TTC549 (cell line): ENCODE measurements around the gene MPIG6B.

Source experiments
- FAIRE-seq: peaks from 2 replicates; lab custom pipeline; 2012; peaks lifted over from hg19 to GRCh38; lab: Jason Lieb, UNC

Gene MPIG6B

DNA sequence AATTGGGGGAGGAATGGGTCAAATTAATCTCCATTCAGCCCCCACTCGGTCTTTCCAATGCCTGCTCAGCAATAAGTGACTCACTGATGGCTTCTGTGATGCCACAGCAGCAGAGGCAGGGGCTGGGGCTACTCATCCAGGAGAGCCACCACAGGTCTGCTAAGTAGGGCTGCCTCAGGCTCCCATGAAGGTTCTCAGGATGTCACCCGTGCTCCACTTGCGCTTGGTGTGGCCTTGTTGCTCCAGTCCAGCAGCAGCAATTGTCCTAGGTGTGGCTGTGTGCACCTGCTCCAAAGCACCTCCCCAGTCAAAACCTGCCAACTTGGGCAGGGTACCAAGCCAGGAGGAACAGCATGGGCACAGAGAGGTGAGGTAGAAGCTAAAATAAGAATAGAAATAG is 1.0 kb upstream of the MPIG6B start:
- FAIRE-seq: no peak

DNA sequence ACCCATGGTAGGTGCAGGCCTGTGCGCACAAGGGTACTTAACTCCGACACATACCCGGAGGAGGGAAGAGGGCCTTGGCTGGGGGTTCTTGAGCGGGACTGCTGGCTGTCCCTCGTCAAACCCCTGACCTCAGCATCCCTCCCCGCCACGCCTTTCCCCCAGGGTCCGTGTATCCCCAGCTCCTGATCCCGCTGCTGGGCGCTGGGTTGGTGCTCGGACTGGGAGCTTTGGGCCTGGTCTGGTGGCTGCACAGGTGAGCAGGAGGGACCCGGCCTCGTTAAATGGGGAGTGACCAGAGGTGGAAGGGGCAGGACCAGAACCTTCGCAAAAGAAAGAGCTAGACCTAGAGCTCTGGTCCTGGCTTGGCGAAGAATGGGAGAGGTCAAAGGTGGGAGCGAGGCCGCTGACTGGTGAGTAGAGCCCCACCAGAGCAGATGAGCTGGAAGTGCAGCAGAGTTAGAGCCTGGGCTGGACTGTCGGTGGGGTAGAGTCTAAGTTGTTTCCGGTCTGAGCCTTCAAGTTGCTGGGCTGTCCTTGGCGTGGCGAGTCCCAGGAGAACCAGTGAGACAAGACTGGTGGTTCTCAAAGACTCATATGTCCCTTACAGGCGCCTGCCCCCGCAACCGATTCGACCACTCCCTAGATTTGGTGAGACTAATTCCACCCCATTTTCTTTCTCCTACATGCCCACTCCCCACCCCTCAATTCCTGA is 963 bp downstream of the MPIG6B start:
- no peak for FAIRE-seq

DNA sequence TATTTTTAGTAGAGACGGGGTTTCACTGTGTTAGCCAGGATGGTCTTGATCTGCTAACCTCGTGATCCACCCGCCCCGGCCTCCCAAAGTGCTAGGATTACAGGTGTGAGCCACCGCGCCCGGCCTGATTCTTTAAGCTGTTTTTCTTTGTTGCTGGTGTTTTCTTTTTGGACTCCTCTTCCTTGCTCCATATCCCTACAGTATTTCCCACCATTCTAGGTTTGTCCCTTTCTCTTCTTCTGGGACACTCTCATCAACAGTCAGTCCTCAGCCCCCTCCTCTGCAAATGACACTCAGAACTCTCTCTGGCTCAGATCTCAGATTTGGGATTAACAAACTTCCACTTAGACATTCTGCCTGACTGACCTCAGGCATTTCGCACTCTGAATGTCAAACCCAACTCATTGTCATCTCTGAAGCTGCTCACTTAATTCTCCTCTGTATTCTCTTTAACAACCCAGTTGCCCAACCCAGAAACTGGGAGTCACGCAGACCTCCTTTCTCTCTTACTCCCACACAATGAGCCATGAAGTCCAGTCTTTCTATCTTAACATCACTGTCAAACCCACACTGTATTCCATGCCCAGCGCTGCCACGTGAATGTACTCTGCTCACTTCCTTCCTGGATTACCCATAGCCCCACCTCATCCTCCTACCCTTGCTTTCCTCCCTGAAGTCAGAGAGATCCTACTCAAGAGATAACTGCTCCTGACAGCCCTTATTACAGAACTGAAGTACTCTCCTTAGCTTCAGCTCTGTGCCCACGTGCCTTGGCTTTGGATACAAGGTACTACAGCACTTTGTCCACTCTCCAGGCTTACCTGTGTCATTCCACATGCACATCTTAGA is 2.6 kb downstream of the MPIG6B start:
- FAIRE-seq: no peak

DNA sequence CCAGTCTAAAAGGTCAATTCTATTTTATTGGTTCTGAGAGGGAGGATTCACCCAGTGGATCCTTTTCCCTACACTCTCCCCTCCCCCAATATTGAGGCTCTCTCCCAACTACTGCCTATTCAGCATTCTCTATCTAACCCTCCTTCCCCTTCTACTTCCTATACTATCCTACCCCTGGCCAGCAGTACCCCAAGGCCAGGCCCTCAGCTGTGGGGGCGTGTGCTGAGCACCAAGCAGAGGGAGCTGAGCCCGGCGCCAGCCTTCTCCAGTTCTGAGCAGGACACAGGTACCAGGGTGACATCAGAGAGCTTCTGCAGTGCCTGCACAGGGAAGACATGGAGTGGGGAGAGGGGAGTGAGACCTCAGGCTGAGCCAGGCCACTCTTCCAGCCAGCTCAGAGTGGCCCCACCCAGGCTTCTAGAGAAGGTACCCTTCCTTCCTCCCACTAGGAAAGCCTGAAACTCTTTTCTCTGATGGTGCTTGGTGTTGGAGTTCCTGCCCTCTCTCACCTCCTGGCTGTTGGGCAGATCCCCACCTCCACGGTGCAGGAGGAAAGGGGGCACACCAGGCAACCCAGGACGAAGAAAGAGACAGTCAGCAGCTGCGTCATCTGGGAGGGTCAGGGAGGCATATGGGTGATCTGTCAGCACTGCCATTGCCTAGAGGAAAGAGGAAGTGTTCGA is 4.0 kb downstream of the MPIG6B start:
- FAIRE-seq: no peak

DNA sequence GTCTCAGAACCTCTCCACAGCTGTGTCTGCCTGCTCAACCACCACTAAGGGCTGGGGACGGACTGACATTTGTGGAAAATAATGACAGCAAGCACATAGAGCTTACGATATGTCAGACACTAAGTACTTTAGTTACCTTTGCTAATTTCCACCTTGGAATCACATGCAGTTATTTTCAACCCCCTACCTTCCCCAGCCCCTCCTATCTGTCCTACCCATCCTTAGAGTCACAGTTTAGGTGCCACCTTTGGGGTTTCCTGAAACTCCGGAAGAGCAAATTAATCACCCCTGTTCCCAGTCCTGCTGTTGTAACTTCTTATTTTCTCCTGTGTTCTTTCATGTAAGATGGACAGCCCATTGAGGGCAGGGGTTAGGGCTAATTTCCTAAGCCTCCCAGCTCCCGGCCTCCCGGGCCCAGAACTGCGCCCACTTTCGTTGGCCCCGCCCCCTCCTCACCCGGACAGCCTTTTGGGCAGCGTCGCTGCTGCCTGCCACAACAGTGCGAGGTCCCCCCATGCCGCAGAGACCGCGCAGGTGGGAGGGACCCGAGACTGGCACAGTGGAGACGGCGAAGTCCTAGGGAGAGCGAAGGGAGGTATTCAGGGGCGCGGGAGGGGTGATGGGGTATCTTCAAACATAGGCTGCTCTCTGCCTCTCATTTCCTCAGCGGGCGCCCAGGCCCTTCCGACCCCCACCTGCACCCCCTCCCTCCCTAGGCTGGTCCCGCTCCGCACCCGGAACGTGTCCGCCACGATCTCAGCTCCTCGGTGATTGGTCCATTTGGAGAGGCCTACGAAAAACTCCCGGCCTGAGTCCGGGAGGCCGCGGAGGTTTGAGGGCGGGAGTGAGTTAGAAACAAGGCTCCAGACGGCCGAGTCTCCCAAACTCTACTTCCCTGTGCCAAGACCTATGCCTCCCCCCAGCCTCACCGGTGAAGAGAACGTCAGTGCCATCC is 4.8 kb downstream of the MPIG6B start:
- FAIRE-seq: no peak

DNA sequence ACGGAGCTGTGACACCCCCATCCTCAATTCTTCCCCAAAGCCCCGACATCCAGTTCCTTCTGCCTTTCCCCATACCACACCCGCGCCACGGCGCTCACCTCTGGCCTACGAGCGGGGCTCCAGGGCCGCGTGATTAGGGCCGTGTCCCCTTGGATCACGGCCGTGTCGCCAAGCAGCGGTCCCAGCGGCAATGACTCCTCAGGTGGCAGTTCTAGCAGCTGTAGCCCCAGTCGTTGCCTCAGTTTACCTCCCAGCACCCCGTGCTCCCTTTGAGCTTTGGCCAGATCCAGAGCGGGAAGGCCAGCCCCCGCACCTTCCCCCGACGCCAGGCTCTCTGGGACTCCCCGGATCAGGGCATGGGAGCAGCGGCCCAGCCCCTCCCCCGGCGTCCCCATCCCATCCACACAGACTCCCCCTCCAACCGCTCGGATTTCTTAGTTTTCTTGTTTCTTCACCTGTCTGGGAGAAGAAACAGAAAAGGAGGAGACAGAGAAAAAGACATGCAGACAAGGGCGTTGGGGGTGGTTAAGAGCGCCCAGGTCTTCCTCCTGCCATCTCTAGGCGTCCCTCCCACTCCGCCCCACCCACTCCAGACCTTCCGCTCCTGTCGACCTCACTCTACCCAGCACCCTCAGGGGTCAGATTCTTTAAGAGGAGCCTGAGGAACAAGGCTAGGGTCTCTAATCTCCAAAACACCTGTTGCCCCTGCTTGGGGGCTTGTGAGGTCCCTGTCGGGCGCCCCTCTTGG is 5.8 kb downstream of the MPIG6B start, which contains the start of gene DDAH2:
Gene DDAH2, minus strand, starts transcription at position 533 of the 748 bp plus-strand sequence. Its CDS starts 138 bp downstream, at position 395.
- FAIRE-seq: no peak

DNA sequence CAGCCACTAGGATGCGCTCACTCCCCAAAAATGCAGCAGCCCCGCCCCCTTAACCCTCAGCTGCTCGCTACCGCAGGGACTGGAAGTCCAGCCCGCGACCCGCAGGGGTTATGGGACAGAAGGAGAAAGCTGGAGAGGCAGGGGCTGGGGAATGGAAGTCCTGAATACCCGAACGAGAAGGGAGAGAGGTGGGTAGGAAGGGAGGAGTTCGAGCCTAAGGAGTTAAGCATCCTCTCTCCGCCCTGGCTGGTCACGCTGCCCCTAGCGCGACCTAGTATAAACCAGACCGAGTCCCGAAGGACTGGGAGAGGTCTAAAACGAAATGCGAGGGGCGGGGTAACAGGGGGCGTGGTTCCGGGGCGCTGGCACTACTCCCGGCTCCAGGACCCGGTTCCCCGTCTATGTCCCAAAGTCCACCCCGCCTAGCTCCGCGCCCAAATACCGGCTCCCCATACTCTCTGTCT is 6.4 kb downstream of the MPIG6B start:
- no peak for FAIRE-seq

DNA sequence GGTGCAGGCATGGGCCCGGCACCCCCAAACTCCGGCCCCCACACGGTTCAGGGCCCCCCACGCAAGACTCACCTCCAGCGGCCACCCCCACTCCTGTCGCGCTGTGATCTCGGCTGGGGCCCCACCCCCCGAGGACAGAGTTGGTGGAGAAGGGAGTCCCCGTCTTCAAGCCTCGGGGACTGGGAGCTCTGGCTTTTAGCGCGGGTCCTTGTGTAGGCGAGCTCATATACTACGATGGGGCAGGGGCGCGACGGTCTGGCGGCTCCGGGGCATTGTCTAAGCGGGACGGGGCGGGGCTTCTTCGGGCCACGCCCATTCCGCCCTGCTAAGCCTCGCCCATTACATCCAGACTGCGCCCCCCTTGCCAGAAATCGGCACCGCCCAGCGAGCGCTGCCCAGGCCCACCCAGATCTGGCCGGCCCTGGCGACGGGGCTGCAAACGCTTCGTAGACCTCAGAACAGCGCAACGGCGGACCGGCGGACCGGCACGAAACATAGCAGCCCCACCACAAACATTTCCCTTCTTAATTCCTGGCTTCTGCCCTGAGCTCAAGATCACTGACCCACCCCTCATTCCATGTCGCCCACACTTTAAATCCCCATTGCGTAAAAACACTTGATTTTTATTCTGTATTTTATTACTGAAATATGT is 6.9 kb downstream of the MPIG6B start:
- no peak for FAIRE-seq

DNA sequence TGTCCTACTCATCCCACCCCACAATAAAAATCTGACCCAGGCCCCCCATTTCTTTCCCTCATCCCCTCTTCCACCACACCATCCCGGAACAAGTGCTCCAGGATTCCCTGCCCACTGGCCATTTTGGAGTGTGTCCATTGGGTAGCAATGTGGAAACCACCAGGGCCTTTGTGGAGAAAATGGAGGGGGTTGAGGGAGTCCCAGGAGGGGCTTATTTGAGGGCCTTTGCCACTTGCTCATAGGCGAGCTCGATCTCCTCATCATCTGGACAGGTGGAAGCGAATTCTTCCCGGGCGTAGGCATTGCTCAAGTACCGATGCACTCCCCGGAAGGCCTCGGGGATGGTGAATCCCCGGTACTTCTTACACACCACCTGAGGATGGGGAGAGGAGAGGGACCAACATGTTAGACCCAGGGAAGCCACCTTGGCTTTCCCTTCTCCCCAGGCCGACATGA is 7.5 kb downstream of the MPIG6B start:
- FAIRE-seq: no peak

DNA sequence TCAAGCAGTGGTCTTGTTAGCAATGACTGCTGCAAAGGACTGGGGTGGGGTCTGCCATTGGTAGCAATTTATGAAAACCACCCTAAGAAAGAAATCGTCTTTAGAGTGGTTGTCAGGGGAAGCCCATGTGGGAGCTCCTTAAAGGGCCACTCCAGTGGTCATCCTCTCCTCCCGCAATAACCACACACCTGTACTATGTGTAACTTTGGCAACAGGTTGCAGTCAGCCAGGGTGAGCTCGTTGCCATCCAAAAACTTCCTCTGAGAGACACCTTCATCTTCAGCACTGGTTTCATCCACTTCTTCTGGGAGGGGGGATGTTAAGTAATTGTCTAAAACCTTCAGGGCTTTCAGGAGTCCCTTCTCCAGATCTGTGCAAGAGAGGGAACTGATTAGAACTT is 8.9 kb downstream of the MPIG6B start:
- no peak for FAIRE-seq

DNA sequence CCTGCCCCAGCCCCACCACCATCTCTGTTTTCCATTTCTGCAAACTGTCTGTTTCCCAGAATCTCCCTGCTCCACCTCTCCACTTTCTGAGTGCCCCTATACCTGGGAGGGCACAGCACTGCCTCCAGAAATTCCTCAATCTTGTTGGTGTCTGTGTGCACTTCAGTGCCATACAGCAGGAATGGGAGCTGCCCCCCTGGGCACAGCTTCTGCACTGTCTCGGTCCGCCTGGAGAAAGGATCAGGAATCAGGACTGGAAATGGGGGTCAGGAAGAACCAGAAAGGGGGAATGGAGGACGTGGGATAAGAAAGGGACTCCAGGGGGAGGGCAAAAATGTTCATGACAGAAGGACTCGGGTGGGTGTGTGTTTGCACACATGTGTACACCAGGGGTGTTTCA is 10.6 kb downstream of the MPIG6B start:
- FAIRE-seq: no peak

DNA sequence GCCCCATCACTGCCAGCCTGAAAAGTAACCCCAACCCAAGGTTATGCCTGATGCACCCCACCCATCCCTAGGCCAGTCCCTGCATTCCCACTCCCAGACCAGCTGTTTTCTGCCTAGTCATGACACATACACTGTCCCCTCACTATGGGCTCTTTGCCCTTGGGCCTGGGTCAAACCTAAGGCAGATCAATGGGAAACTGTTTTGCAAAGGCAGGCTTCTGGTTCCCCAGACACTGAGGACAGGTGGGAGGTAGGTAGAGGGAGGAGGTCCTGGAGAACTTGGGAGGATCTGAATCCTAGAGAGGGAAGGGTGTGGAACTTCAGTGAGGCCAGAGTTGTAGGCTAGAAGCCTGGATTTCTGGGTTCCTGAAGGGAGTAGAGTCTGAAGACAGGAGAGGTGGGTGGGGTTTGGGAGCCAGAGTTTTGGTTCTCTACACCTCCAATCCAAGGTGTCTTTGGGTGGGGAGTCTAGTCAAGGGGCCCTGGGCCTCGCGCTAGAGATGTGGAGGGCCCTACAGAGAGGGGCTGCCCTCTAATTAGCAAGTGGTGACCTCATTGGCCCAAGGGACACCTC is 11.2 kb downstream of the MPIG6B start:
- no peak for FAIRE-seq

DNA sequence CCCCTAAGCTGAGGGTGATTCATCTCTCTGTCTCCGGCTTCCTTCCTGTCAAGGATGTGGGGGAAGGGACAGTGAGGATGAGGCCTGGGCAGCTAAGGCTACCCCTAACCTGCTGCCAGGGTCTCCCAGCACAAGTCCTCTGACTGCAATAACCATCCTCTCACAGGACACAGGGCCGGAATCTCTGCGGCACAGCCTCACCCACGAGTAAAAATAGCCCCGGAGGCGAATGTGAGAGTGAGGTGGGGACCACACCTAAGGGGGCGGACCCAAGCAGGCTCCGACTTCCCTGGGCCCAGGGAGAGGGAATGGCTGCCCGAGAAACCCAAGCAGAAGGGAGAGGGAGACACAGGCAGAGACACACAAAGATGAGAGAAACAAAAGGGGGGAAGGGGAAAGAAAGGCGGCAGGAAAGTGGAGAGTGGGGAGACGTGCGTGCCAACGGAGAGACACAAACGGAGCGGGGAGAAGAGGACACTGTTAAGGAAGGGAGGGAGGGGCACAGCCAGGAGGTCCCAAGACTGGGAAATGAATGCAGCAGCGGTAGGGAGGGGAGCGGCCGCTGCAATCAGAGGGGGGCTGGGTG is 11.7 kb downstream of the MPIG6B start:
- FAIRE-seq: no peak

DNA sequence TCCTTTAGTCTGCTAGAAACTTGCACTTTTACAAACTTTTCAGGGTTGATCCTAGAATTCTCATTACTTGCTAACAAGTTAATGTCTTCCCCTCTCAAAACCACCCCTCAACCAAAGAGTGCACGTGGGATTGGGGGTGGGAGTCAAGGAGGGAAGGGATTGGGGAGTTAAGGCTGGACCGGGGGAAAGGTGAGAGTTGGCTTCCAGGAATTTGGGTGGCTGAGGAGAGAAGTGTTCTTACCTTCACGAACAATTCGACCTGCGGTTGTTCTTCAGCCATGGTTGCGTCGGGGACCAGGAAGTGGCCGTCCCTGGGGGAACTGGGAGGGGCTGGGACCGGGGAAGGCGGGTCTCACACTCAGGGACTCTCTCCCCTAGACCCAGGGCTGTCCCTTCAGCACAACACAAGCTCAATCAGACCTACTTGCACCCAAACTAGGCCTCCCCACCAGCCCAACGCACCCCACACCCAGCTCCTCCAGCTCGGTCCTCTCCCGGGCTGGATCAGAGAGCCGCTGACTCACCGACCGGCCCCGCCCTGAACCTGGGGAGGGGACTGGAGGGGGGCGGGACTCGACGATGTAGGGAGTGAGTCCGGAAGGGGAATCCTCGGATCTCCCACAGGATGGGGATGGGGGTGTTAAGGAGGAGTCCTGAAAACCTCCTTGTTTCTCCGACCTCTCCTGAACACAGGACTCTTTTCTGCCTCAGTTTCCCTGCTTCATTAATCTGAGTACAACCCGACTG is 13.0 kb downstream of the MPIG6B start, which contains the start of gene CLIC1:
Gene CLIC1, minus strand, starts transcription at position 510 of the 747 bp plus-strand sequence. Its CDS starts 230 bp downstream, at position 280.
- no peak for FAIRE-seq

DNA sequence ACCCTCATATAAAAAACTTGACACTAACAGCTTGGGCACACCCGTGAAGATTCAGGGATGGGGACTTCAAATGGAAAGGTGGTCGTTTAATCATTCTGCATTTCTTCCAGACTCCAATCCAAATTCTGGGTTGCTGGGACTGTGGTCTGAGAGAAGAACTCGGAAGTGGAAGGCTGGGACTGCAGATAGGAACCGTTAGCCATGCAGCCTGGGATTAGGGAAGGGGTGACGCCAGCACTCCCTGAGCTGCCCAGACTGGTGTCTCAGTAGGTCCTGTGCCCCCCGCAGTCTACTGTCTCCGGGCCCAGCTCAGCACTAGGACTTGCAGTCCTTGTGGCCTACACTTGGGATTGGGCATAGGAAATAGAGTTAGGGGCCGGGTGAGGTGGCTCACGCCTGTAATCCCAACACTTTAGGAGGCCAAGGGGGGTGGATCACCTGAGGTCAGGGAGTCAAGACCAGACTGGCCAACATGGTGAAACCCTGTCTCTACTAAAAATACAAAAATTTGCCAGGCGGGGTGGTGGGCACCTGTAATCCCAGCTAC is 13.7 kb downstream of the MPIG6B start:
- FAIRE-seq: no peak

DNA sequence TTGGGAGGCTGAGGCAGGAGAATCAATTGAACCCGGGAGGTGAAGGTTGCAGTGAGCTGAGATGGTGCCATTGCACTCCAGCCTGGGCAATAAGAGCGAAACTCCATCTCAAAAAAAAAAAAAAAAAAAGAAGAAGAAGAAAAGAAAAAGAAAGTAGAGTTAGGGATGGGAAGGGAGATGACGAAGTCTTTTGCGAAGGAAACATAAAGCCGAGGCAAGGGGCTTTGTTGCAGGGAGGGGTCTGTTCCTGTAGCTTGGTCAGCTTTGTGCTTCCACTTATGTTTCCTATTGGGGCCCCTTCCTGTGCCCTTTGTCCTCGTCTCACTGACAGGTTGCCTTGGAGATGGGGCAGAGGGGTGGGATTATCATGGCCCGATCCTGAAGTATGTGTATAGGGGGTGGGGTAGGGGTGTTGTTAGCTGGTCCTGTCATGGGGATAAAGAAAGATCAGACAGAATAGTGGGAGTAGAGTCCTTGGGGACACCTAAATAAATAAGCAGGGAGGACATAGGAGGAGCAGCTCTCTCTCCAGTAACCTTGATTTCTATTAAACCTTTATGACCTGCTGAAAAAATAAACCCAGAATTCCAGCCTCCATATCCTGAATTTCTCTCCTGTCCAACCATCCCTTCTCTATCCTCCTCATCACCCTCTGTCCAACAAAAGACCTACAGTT is 14.3 kb downstream of the MPIG6B start:
- no peak for FAIRE-seq
